Measurements from ENCODE around the gene SOX18.
A peak's percentile ranks its signal among the peaks of the same experiment; 100 is the strongest.

Gene SOX18

GRCh38 chr20:64055893-64056638 is 6.6 kb upstream of the SOX18 start:
- DNase-seq (ENCODE audit: low read depth): peak; percentile 50
- H3K4me3 ChIP-seq (ENCODE audit: low read depth, low read length): no peak overlapping the region
- TF ChIP-seq, protein P1, sequence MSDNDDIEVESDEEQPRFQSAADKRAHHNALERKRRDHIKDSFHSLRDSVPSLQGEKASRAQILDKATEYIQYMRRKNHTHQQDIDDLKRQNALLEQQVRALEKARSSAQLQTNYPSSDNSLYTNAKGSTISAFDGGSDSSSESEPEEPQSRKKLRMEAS (IDR thresholded peaks at IDR 0.05; ENCODE audit: low read depth, low read length): no peak
- no peak for TF ChIP-seq POLR2A (IDR thresholded peaks at IDR 0.05; ENCODE audit: extremely low read depth, insufficient read length)
- TF ChIP-seq CTCF (IDR thresholded peaks at IDR 0.05; ENCODE audit: low read depth, low read length): no peak
- no peak for TF ChIP-seq MYC (IDR thresholded peaks at IDR 0.05; ENCODE audit: low read depth, low read length)

GRCh38 chr20:64055396-64055892 is 6.0 kb upstream of the SOX18 start:
- H3K4me3 ChIP-seq (ENCODE audit: low read depth, low read length): no peak overlapping the region
- DNase-seq (ENCODE audit: low read depth): no peak
- no peak for TF ChIP-seq CTCF (IDR thresholded peaks at IDR 0.05; ENCODE audit: low read depth, low read length)

- DNase-seq (ENCODE audit: low read depth): no peak
- no peak for TF ChIP-seq CTCF (IDR thresholded peaks at IDR 0.05; ENCODE audit: low read depth, low read length)
- TF ChIP-seq, protein P1 (IDR thresholded peaks at IDR 0.05; ENCODE audit: low read depth, low read length): no peak
- no peak for TF ChIP-seq POLR2A (IDR thresholded peaks at IDR 0.05; ENCODE audit: extremely low read depth, insufficient read length)
- TF ChIP-seq MYC (IDR thresholded peaks at IDR 0.05; ENCODE audit: low read depth, low read length): no peak
- no peak overlapping the region for H3K4me3 ChIP-seq (ENCODE audit: low read depth, low read length)
Measured at GRCh38 chr20:64053841-64054661, 4.6 kb upstream of the SOX18 start.

DNA sequence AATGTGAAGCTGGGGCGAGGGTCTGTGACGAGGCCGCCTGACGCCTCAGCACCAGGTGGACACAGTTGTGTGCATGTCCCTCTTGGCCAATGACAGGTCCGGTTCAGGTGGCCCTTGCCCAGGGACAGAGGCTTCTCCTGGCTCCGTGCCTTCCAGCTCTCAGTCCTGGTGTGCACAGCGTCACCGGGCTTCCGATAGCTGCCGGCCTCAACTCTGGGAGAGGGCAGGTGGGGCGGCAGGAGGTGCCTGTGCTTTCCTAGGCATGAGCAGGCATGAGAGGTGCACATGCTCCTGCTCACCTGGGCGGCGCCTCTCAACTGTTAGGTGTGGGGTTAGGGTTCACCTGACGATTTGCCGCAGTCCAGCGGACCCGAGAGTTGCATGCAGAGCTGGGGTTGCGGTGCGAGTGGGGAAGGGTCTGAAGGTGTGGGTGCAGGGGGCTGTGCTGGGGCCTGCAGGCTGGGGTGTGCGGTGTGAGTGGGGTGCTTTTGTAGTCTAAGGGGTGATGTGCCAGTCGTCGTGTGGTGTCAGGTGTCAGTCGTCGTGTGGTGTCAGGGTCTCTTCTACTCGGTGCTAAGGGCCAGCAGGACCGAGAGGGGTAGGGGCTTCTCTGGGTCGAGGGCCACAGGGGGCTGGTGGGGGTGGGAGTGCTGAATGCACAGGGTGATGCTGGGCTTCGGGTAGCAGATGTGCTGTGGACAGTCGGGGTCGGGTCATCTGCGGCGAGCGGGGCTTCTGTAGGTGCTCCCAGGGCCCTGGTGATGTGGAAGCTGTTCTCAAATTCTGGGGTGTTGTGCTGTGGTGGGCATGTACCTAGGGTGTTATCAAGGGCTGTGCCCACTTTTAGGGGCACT is 3.8 kb upstream of the SOX18 start:
- no peak overlapping the region for H3K4me3 ChIP-seq (ENCODE audit: low read depth, low read length)
- DNase-seq (ENCODE audit: low read depth): no peak
- TF ChIP-seq CTCF (IDR thresholded peaks at IDR 0.05; ENCODE audit: low read depth, low read length) (no peak), POLR2A (IDR thresholded peaks at IDR 0.05; ENCODE audit: extremely low read depth, insufficient read length) (no peak), MYC (IDR thresholded peaks at IDR 0.05; ENCODE audit: low read depth, low read length) (no peak)
- TF ChIP-seq, protein P1 (IDR thresholded peaks at IDR 0.05; ENCODE audit: low read depth, low read length): no peak

DNA sequence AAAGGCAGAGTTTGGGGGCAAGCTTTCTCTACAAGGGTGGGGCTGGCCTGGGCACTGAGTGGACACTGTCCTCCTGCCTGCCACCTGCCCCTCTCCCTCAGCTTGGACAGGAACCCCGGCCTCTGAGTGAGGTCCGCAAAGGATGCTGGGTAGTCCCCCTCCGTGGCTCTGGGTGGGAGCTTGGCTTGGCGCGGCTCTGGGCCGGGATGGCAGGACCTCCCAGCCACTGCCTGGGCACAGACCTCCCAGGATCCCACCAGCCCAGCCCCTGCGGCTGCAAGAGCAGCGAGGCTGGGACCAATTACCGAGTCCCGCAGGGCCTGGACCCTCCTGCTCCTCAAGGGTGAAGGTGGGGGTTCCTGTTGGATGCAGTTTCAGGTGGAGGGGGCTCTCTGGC is 2.9 kb upstream of the SOX18 start:
- DNase-seq (ENCODE audit: low read depth): no peak
- H3K4me3 ChIP-seq (ENCODE audit: low read depth, low read length): no peak overlapping the region
- TF ChIP-seq, protein P1 (IDR thresholded peaks at IDR 0.05; ENCODE audit: low read depth, low read length): no peak
- TF ChIP-seq MYC (IDR thresholded peaks at IDR 0.05; ENCODE audit: low read depth, low read length): no peak
- TF ChIP-seq CTCF (IDR thresholded peaks at IDR 0.05; ENCODE audit: low read depth, low read length): no peak
- TF ChIP-seq POLR2A (IDR thresholded peaks at IDR 0.05; ENCODE audit: extremely low read depth, insufficient read length): no peak
